ENCODE data around the gene ZNF768. TPM values are rescaled to one million over a fixed set of nuclear protein-coding genes. Genes with fewer than 3 reads are reported as not detected.

Gene ZNF768
- total and polyA plus RNA-seq, 2 of the 13 experiments (the other 11 are each of a cell fraction or from before 2014, with no cell fraction given): 26.7 to 34.4 TPM

- TF ChIP-seq FOXO4 (CRISPR knock-in tag; conservative IDR thresholded peaks at IDR 0.05) (no peak), ZNF615 (CRISPR knock-in tag; IDR thresholded peaks at IDR 0.05; ENCODE audit: borderline replicate concordance) (no peak), ZFP36 (IDR thresholded peaks at IDR 0.05; ENCODE audit: borderline replicate concordance, low read depth, low read length, partially characterized antibody) (no peak), TAF1 (CRISPR knock-in tag; IDR thresholded peaks at IDR 0.05) (no peak), TBX3 (IDR thresholded peaks at IDR 0.05; ENCODE audit: borderline replicate concordance) (no peak), ZBTB43 (CRISPR knock-in tag; conservative IDR thresholded peaks at IDR 0.05) (peak; percentile 63), SKIL (CRISPR knock-in tag; IDR thresholded peaks at IDR 0.05; ENCODE audit: borderline replicate concordance) (no peak), ZNF879 (CRISPR knock-in tag; IDR thresholded peaks at IDR 0.05) (no peak)
- TF ChIP-seq, protein P1, sequence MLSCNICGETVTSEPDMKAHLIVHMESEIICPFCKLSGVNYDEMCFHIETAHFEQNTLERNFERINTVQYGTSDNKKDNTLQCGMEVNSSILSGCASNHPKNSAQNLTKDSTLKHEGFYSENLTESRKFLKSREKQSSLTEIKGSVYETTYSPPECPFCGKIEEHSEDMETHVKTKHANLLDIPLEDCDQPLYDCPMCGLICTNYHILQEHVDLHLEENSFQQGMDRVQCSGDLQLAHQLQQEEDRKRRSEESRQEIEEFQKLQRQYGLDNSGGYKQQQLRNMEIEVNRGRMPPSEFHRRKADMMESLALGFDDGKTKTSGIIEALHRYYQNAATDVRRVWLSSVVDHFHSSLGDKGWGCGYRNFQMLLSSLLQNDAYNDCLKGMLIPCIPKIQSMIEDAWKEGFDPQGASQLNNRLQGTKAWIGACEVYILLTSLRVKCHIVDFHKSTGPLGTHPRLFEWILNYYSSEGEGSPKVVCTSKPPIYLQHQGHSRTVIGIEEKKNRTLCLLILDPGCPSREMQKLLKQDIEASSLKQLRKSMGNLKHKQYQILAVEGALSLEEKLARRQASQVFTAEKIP (CRISPR knock-in tag; IDR thresholded peaks at IDR 0.05; ENCODE audit: borderline replicate concordance): no peak
- TF ChIP-seq, protein P2, sequence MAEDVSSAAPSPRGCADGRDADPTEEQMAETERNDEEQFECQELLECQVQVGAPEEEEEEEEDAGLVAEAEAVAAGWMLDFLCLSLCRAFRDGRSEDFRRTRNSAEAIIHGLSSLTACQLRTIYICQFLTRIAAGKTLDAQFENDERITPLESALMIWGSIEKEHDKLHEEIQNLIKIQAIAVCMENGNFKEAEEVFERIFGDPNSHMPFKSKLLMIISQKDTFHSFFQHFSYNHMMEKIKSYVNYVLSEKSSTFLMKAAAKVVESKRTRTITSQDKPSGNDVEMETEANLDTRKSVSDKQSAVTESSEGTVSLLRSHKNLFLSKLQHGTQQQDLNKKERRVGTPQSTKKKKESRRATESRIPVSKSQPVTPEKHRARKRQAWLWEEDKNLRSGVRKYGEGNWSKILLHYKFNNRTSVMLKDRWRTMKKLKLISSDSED (CRISPR knock-in tag; IDR thresholded peaks at IDR 0.05): no peak
- TF ChIP-seq, protein P3, sequence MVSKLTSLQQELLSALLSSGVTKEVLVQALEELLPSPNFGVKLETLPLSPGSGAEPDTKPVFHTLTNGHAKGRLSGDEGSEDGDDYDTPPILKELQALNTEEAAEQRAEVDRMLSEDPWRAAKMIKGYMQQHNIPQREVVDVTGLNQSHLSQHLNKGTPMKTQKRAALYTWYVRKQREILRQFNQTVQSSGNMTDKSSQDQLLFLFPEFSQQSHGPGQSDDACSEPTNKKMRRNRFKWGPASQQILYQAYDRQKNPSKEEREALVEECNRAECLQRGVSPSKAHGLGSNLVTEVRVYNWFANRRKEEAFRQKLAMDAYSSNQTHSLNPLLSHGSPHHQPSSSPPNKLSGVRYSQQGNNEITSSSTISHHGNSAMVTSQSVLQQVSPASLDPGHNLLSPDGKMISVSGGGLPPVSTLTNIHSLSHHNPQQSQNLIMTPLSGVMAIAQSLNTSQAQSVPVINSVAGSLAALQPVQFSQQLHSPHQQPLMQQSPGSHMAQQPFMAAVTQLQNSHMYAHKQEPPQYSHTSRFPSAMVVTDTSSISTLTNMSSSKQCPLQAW (CRISPR knock-in tag; IDR thresholded peaks at IDR 0.05): peak; percentile 84
- TF ChIP-seq, protein P4, sequence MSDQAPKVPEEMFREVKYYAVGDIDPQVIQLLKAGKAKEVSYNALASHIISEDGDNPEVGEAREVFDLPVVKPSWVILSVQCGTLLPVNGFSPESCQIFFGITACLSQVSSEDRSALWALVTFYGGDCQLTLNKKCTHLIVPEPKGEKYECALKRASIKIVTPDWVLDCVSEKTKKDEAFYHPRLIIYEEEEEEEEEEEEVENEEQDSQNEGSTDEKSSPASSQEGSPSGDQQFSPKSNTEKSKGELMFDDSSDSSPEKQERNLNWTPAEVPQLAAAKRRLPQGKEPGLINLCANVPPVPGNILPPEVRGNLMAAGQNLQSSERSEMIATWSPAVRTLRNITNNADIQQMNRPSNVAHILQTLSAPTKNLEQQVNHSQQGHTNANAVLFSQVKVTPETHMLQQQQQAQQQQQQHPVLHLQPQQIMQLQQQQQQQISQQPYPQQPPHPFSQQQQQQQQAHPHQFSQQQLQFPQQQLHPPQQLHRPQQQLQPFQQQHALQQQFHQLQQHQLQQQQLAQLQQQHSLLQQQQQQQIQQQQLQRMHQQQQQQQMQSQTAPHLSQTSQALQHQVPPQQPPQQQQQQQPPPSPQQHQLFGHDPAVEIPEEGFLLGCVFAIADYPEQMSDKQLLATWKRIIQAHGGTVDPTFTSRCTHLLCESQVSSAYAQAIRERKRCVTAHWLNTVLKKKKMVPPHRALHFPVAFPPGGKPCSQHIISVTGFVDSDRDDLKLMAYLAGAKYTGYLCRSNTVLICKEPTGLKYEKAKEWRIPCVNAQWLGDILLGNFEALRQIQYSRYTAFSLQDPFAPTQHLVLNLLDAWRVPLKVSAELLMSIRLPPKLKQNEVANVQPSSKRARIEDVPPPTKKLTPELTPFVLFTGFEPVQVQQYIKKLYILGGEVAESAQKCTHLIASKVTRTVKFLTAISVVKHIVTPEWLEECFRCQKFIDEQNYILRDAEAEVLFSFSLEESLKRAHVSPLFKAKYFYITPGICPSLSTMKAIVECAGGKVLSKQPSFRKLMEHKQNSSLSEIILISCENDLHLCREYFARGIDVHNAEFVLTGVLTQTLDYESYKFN (CRISPR knock-in tag; conservative IDR thresholded peaks at IDR 0.05): peak; percentile 79
Observed at GRCh38 chr16:30488764-30489605, 37.4 kb downstream of the ZNF768 start (continued).

Data from HepG2 (cell line).